ENCODE results near the gene DGKI.

- TF ChIP-seq CTCF (IDR thresholded peaks at IDR 0.05 in 2 of 3, conservative IDR thresholded peaks at IDR 0.05 in 1 of 3; ENCODE audit: borderline replicate concordance in 1 of 3, insufficient read depth in 1 of 3, low read depth in 2 of 3, low read length in 2 of 3) (no peak), POLR2AphosphoS5 (IDR thresholded peaks at IDR 0.05; ENCODE audit: low read depth, low read length) (no peak), EZH2 (IDR thresholded peaks at IDR 0.05) (no peak), TCF7L2 (IDR thresholded peaks at IDR 0.05; ENCODE audit: borderline replicate concordance, extremely low read depth, insufficient read depth, insufficient read length) (no peak), POLR2A (IDR thresholded peaks at IDR 0.05; ENCODE audit: borderline replicate concordance, extremely low read depth, insufficient read depth, insufficient read length) (no peak)
Observed at GRCh38 chr7:137789215-137789882, 57.4 kb downstream of the DGKI start.

Measured in HCT116 (cell line).